ENCODE measurements around the gene CDAN1. TPM values are rescaled to one million over a fixed set of nuclear protein-coding genes. Genes with fewer than 3 reads are reported as not detected.

Gene CDAN1, protein sequence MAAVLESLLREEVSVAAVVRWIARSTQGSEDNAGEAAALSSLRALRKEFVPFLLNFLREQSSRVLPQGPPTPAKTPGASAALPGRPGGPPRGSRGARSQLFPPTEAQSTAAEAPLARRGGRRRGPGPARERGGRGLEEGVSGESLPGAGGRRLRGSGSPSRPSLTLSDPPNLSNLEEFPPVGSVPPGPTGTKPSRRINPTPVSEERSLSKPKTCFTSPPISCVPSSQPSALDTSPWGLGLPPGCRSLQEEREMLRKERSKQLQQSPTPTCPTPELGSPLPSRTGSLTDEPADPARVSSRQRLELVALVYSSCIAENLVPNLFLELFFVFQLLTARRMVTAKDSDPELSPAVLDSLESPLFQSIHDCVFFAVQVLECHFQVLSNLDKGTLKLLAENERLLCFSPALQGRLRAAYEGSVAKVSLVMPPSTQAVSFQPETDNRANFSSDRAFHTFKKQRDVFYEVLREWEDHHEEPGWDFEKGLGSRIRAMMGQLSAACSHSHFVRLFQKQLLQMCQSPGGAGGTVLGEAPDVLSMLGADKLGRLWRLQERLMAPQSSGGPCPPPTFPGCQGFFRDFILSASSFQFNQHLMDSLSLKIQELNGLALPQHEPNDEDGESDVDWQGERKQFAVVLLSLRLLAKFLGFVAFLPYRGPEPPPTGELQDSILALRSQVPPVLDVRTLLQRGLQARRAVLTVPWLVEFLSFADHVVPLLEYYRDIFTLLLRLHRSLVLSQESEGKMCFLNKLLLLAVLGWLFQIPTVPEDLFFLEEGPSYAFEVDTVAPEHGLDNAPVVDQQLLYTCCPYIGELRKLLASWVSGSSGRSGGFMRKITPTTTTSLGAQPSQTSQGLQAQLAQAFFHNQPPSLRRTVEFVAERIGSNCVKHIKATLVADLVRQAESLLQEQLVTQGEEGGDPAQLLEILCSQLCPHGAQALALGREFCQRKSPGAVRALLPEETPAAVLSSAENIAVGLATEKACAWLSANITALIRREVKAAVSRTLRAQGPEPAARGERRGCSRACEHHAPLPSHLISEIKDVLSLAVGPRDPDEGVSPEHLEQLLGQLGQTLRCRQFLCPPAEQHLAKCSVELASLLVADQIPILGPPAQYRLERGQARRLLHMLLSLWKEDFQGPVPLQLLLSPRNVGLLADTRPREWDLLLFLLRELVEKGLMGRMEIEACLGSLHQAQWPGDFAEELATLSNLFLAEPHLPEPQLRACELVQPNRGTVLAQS
- 9.0 and 13.0 TPM in 2 replicates for total RNA-seq

DNA sequence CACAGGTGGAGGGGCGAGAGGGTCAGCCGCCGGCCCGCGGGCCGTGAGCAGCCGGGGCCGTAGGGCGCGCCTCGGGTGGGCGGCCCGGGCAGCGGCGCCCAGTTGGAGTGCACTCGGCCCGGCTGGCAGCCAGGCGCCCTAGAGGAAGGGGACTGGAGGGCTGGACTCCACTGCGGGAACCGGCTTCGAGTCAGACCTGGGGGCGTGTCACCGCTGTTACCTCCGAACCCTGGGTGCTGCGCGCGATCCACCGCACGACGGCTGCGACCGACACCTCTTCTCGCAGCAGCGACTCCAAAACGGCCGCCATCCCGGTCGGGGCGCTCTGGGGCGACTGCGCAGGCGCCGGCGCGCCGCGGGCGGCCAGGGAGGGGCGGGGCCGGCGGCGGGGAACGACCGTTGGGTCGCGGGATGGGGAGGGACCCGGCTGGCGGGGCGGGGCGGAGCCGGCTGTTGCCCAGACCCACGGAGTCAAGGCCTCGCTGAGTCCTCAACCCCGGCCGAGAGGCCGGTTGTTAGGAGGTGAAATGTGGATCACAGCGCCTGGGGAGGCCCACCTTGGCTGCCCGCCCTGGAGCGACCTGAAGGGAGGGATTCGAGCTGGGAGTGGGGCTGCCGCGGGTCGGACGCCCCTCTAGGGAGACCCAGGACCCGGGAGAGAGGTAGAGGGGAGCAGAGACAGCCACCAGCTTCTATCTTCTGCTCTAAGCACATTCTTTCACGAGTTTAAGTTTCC, at the start of gene CDAN1:
TSS of gene CDAN1 (minus strand) at position 336 of the 736 bp plus-strand sequence. CDS start at position 310, 26 bp downstream.

Other genes starting within 250 kb of the CDAN1 start
- 103 and 107 TPM in 2 replicates for gene ZNF106, start 246.0 kb downstream of the CDAN1 start, total RNA-seq
- 247 and 250 TPM in 2 replicates for gene SNAP23, start 241.5 kb downstream of the CDAN1 start, total RNA-seq
- gene LRRC57, start 188.3 kb downstream of the CDAN1 start, total RNA-seq = 25.0 and 28.4 TPM in 2 replicates
- 71.7 and 83.9 TPM in 2 replicates for gene HAUS2, start 188.3 kb downstream of the CDAN1 start, total RNA-seq
- 13.2 and 15.2 TPM in 2 replicates for gene STARD9, start 161.5 kb downstream of the CDAN1 start, total RNA-seq
- 14.1 and 14.9 TPM in 2 replicates for gene TTBK2, start 183.7 kb upstream of the CDAN1 start, total RNA-seq